Calu3 (cell line): ENCODE data around the gene BHMT. TPM values are rescaled to one million over a fixed set of nuclear protein-coding genes. Genes with fewer than 3 reads are reported as not detected.

Source experiments
- BruUV-seq: library from RNA; stranded (reverse); fragments of 400-500 nt; replicated peaks from 2 replicates; lab custom pipeline; 2021; lab: Mats Ljungman, UMichigan
- CTCF ChIA-PET: fragments of 300-600 bp; sonication (Branson Sonifier 250); formaldehyde crosslinking; loops from one replicate; lab custom pipeline; 2022; ENCODE audit warnings: antibody characterized with exemption; lab: Charles Lee
- DNase-seq: peaks from one replicate; pipeline ENCODE4 v3.0.0; 2022
- H3K27ac Mint-ChIP-seq: one replicate; pipeline ENCODE4 v1.8.0; 2022; ENCODE audit warnings: mixed read lengths; ENCODE audit not compliant: unreplicated experiment
- H3K27me3 Mint-ChIP-seq: one replicate; pipeline ENCODE4 v1.8.0; 2022; ENCODE audit warnings: mixed read lengths; ENCODE audit not compliant: unreplicated experiment
- H3K36me3 Mint-ChIP-seq: one replicate; pipeline ENCODE4 v1.8.0; 2022; ENCODE audit warnings: mild to moderate bottlenecking, moderate library complexity, mixed read lengths; ENCODE audit not compliant: insufficient read depth, unreplicated experiment
- H3K4me1 Mint-ChIP-seq: one replicate; pipeline ENCODE4 v1.8.0; 2022; ENCODE audit warnings: mild to moderate bottlenecking, low read depth, mixed read lengths; ENCODE audit not compliant: unreplicated experiment
- H3K4me3 Mint-ChIP-seq: one replicate; pipeline ENCODE4 v1.8.0; 2022; ENCODE audit warnings: mild to moderate bottlenecking, low read depth, moderate library complexity, mixed read lengths; ENCODE audit not compliant: unreplicated experiment
- H3K9me3 Mint-ChIP-seq: one replicate; pipeline ENCODE4 v1.8.0; 2022; ENCODE audit warnings: low read depth, mixed read lengths; ENCODE audit not compliant: unreplicated experiment
- intact Hi-C: fragments of 100-400 bp; cut with micrococcal nuclease; formaldehyde crosslinking; loops from one replicate; pipeline ENCODE4 v1.10.0; 2022; ENCODE audit not compliant: unreplicated experiment
- total RNA-seq: library from RNA; stranded (reverse); gene quantifications from 2 replicates; pipeline ENCODE4 v1.2.3, GENCODE V29; 2022
- TF ChIP-seq, protein P1 (sequence below): fragments of 200-600 bp; IDR thresholded peaks from one replicate; pipeline ENCODE4 v1.8.0; 2022; ENCODE audit warnings: antibody characterized with exemption; ENCODE audit not compliant: unreplicated experiment

BHMT gene
- total RNA-seq, 1 experiment from 2014 or later, result not detected

DNA sequence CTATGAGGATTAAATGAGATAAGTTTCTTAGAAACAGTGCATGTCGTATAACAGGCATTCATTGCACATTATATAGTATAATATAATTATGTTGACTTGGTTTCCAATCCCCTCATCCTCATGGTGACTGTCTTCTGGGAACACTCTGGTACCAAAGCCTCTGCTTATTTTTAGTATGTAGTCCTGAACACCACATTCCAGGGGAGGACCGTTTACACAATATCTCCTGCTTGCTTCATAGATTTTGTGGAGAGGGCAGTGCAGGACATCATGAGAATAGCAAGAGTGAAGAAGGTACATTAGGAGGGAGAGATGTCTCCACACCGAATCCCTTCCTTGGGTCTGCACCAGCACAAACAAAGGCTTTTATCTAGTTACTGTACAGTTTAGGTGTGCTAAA lies 20.5 kb upstream of the BHMT start:
- TF ChIP-seq, protein P1, sequence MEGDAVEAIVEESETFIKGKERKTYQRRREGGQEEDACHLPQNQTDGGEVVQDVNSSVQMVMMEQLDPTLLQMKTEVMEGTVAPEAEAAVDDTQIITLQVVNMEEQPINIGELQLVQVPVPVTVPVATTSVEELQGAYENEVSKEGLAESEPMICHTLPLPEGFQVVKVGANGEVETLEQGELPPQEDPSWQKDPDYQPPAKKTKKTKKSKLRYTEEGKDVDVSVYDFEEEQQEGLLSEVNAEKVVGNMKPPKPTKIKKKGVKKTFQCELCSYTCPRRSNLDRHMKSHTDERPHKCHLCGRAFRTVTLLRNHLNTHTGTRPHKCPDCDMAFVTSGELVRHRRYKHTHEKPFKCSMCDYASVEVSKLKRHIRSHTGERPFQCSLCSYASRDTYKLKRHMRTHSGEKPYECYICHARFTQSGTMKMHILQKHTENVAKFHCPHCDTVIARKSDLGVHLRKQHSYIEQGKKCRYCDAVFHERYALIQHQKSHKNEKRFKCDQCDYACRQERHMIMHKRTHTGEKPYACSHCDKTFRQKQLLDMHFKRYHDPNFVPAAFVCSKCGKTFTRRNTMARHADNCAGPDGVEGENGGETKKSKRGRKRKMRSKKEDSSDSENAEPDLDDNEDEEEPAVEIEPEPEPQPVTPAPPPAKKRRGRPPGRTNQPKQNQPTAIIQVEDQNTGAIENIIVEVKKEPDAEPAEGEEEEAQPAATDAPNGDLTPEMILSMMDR, result no peak
- no TSS peak for BruUV-seq
- no peak overlapping the region for H3K4me3 Mint-ChIP-seq
- no peak for DNase-seq
- H3K4me1 Mint-ChIP-seq, result no peaks in the 10 kb centered on the region
- H3K9me3 Mint-ChIP-seq, result no peaks in the 10 kb centered on the region
- intact Hi-C loops, result no loop called here
- no peaks in the 10 kb centered on the region for H3K27me3 Mint-ChIP-seq
- CTCF ChIA-PET, result no interaction called here
- no peaks in the 10 kb centered on the region for H3K36me3 Mint-ChIP-seq
- H3K27ac Mint-ChIP-seq, result no peak overlapping the region

DNA sequence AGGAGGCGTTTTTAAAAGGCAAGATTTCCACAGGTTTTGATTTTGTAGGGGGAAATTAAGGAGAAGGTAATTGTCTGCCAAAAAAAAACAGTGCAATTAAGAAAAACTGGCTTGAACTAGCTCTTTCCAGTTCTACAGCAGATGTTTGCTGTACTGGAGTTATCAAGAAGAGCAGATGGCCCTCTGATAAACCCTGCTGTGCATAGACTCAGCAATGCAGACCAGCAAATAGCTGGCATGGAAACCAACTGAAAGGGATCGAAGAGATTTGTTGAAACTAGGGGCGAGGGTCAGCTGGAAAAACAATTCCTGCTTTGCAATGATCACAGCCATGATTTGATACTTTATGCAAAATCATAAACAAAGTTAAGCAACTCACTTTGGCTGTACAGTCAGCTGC lies 17.8 kb upstream of the BHMT start:
- CTCF ChIA-PET, result interaction anchor here (0.6 to 1.2 kb wide), 3 partner anchors 40 to 327 kb away, joined by 3 to 4 read pairs (median 3); no protein-coding TSS in a partner anchor
- no peaks in the 10 kb centered on the region for H3K27me3 Mint-ChIP-seq

DNA sequence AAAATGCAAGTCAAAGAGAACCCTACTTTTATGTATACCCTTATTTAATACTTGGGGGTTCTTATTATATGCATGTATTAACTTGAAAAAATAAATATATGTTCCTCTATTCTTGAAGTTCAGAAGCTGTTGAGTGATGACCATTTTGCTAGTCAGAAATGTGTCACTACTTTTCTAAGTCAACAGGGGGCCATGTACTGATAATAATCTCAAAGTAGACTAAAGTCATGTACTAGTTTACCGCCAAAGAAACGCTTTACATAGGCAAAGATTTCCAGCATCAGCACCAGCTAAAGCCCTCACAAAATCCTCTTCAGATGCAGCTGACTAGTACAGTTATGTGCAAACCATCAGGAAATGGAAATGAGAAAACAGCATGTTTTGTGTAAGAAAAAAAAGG lies 5.7 kb upstream of the BHMT start:
- Mint-ChIP-seq H3K27ac (no peak overlapping the region), H3K27me3 (peaks cover 50% of the 10 kb centered on the region), H3K36me3 (no peaks in the 10 kb centered on the region), H3K4me3 (no peak overlapping the region), H3K9me3 (no peaks in the 10 kb centered on the region), H3K4me1 (no peaks in the 10 kb centered on the region)
- intact Hi-C loops, result no loop called here
- no peak for DNase-seq
- CTCF ChIA-PET, result no interaction called here
- TF ChIP-seq, protein P1, result no peak
- no TSS peak for BruUV-seq

More for the DNA sequence above, 17.8 kb upstream of the BHMT start:
- Mint-ChIP-seq H3K4me1 (no peaks in the 10 kb centered on the region), H3K4me3 (no peak overlapping the region), H3K9me3 (no peaks in the 10 kb centered on the region), H3K36me3 (no peaks in the 10 kb centered on the region), H3K27ac (no peak overlapping the region)
- BruUV-seq, result no TSS peak
- intact Hi-C loops, result no loop called here
- TF ChIP-seq, protein P1, result no peak
- DNase-seq, result no peak

DNA sequence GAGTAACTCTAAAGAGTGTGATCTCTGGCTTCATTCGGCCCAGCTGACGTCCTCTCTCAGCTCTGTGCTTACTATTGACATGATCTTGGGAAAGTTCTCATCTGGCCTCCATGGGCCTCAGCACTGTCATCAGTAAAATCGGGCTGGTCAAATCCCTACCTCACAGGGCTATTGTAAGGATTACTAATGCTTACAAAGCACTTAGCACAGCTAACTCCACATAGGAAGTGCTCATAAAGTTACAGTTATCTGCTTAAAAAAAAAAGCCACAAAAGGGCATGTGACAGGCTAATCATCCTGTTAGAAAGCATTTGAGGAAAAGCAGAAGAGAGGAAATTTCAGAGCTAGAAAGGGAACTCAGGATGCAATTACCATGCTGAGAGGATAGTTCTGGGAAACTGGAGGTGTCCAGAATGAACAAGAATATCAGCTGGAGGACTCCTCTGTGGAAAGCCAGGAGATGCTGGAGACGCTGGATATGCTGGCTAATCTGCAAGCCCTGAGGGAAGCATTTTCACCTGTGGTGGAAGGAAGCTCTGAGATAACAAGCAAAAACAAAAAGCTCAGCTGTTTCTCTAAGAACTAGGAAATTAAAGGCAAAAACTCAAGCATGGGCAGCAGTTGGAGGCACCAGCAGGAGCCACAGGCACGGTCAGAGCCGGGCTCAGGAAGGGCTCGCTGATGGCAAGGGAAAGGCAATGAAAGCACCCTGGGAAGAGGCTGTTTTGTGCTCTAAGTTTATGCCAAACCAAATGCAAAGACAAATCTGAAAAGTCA lies 4.4 kb upstream of the BHMT start:
- TF ChIP-seq, protein P1, result no peak
- no peak for DNase-seq
- H3K27me3 Mint-ChIP-seq, result peaks cover 64% of the 10 kb centered on the region
- intact Hi-C loops, result no loop called here
- H3K36me3 Mint-ChIP-seq, result peaks cover 4% of the 10 kb centered on the region
- no peak overlapping the region for H3K4me3 Mint-ChIP-seq
- no peaks in the 10 kb centered on the region for H3K4me1 Mint-ChIP-seq
- H3K9me3 Mint-ChIP-seq, result no peaks in the 10 kb centered on the region
- BruUV-seq, result no TSS peak
- CTCF ChIA-PET, result interaction anchor here (0.6 to 1.0 kb wide), 3 partner anchors 26 to 82 kb away, joined by 3 to 5 read pairs (median 3); no protein-coding TSS in a partner anchor
- H3K27ac Mint-ChIP-seq, result no peak overlapping the region
